ENCODE measurements around the gene RASGRF1.

DNA sequence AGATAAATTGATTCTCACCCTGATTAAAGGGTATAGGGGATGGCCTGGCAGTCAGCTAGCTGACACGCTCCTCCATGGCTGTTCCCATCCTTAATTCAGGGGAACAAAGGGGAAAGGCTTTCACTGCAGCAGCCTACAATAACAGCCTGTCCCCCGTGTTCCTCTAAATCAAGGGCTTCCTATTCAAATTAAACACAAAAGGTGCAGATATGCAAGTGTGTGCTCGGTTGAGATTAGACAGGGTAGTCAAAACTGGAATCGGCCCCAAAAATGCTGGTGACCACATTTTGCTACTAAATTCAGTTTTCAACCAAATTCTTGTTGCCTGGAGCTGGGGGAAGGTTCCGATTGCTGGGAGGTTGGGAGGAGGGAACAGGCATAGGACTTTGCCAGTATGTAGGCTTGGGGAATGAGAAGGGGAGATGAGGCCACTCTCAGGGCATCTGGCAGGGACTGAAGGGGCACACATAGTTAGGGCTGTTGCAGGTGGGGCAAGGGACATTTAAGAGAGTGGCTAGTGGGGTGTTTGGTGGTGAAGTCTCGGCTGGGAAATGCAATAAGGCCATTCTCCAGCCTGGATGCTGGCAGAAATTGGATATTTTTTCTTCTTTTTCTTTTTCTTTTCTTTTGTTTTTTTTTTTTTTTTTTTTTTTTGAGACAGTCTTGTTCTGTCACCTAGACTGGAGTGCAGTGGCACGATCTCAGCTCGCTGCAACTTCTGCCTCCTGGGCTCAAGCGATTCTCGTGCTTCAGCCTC, 112.8 kb downstream of the RASGRF1 start:
- TF ChIP-seq, protein P1, sequence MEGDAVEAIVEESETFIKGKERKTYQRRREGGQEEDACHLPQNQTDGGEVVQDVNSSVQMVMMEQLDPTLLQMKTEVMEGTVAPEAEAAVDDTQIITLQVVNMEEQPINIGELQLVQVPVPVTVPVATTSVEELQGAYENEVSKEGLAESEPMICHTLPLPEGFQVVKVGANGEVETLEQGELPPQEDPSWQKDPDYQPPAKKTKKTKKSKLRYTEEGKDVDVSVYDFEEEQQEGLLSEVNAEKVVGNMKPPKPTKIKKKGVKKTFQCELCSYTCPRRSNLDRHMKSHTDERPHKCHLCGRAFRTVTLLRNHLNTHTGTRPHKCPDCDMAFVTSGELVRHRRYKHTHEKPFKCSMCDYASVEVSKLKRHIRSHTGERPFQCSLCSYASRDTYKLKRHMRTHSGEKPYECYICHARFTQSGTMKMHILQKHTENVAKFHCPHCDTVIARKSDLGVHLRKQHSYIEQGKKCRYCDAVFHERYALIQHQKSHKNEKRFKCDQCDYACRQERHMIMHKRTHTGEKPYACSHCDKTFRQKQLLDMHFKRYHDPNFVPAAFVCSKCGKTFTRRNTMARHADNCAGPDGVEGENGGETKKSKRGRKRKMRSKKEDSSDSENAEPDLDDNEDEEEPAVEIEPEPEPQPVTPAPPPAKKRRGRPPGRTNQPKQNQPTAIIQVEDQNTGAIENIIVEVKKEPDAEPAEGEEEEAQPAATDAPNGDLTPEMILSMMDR (IDR thresholded peaks at IDR 0.05; ENCODE audit: poor library complexity, severe bottlenecking): no peak
- TF ChIP-seq POLR2AphosphoS5 (IDR thresholded peaks at IDR 0.05) (no peak), EP300 (conservative IDR thresholded peaks at IDR 0.05; ENCODE audit: poor library complexity, severe bottlenecking) (no peak)

Measured in neural cell (in vitro differentiated cells).